Breast epithelium (tissue), 4 donors: Measurements from ENCODE around the gene DTX4. TPM values are rescaled to one million over a fixed set of nuclear protein-coding genes. Genes with fewer than 3 reads are reported as not detected.

ENCODE experiments used
- DNase-seq, 2 donors: peaks; one replicate each; pipeline ENCODE4 v3.0.0-alpha.2; 2019; ENCODE audit warnings: low spot score in 2 of 2
- H3K27ac ChIP-seq, 2 donors: fragments of 200-600 bp; sonication (generic) in 1 of 2; one replicate each; pipeline ENCODE4 v1.5.1; 2016 to 2019; ENCODE audit warnings: mild to moderate bottlenecking in 1 of 2
- H3K27me3 ChIP-seq, 2 donors: fragments of 200-600 bp; sonication (generic) in 1 of 2; one replicate each; pipeline versions ENCODE4 v1.5.1 to v1.6.0; 2017 to 2019; ENCODE audit warnings: control low read depth in 1 of 2, mild to moderate bottlenecking in 1 of 2
- H3K36me3 ChIP-seq: fragments of 200-600 bp; one replicate; pipeline ENCODE4 v1.5.1; 2019
- H3K4me1 ChIP-seq, 2 donors: fragments of 200-600 bp; sonication (generic); one replicate each; pipeline ENCODE4 v1.5.1; 2016 to 2019; ENCODE audit warnings: control low read depth in 1 of 2
- H3K4me3 ChIP-seq, 3 donors: fragments of 200-600 bp; sonication (generic); 1 replicate in 2 of 3; 2 replicates in 1 of 3; pipeline ENCODE4 v1.5.1; 2016 to 2019; ENCODE audit warnings: mild to moderate bottlenecking in 3 of 3, moderate library complexity in 2 of 3
- H3K9me3 ChIP-seq, 2 donors: fragments of 200-600 bp; sonication (generic) in 1 of 2; one replicate each; pipeline ENCODE4 v1.5.1; 2016 to 2019; ENCODE audit warnings: control low read depth in 1 of 2
- POLR2A ChIP-seq: fragments of 450-650 bp; IDR thresholded peaks from one replicate; pipeline ENCODE4 v1.6.1; 2016; ENCODE audit warnings: antibody characterized with exemption, mild to moderate bottlenecking, moderate library complexity
- POLR2AphosphoS5 ChIP-seq, 3 donors: sonication (generic); formaldehyde crosslinking; IDR thresholded peaks; one replicate each; pipeline ENCODE4 v1.6.1; 2017; ENCODE audit warnings: antibody characterized with exemption in 3 of 3
- intact Hi-C: fragments of 100-400 bp; cut with DNase I; formaldehyde crosslinking; loops from one replicate; pipeline ENCODE4 v1.15.1; 2023; ENCODE audit warnings: low total_unique reads
- total RNA-seq, 3 donors: library from RNA; depleted of rRNA; stranded (reverse); fragments of >200 nt; gene quantifications; one replicate each; pipeline ENCODE4 v1.1.0, GENCODE V29; 2016
- TF ChIP-seq, protein P1 (sequence below), 3 donors: fragments of 450-650 bp; IDR thresholded peaks; one replicate each; pipeline ENCODE4 v1.5.1; 2016 to 2017; ENCODE audit warnings: antibody characterized with exemption in 3 of 3, mild to moderate bottlenecking in 3 of 3, moderate library complexity in 3 of 3

The DTX4 gene
- total RNA-seq, 3 donors from 2014 or later: 7.5 to 22.9 (median 10.8) TPM

DNA sequence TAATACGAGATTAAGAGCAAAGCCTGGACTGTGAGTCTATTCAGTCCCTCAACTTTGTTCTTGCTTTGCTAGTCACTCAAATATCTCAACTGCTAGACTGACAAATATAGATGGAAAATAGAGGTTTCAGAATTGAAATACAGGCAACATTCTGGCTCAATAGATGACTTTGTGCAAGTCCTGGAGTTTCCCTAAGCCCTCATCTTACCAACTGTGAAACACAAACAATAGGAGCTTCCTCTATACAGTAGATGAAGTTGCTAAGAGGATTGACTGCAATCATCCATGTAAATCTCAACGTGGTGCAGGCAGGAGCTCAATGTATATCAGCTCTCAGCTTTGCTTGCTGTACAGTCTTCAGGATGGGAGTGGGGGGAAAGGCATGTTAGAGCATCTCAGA lies 47.0 kb downstream of the DTX4 start:
- intact Hi-C loops: no loop called here
- Histone ChIP-seq H3K9me3 (no peaks in the 10 kb centered on the region), H3K4me3 (no peak overlapping the region), H3K36me3 (no peaks in the 10 kb centered on the region), H3K27ac (no peak overlapping the region), H3K27me3 (no peaks in the 10 kb centered on the region), H3K4me1 (no peaks in the 10 kb centered on the region)
- TF ChIP-seq POLR2AphosphoS5 (IDR thresholded peaks at IDR 0.05) (no peak), POLR2A (no peak)
- TF ChIP-seq, protein P1, sequence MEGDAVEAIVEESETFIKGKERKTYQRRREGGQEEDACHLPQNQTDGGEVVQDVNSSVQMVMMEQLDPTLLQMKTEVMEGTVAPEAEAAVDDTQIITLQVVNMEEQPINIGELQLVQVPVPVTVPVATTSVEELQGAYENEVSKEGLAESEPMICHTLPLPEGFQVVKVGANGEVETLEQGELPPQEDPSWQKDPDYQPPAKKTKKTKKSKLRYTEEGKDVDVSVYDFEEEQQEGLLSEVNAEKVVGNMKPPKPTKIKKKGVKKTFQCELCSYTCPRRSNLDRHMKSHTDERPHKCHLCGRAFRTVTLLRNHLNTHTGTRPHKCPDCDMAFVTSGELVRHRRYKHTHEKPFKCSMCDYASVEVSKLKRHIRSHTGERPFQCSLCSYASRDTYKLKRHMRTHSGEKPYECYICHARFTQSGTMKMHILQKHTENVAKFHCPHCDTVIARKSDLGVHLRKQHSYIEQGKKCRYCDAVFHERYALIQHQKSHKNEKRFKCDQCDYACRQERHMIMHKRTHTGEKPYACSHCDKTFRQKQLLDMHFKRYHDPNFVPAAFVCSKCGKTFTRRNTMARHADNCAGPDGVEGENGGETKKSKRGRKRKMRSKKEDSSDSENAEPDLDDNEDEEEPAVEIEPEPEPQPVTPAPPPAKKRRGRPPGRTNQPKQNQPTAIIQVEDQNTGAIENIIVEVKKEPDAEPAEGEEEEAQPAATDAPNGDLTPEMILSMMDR (IDR thresholded peaks at IDR 0.05): no peak
- DNase-seq: no peak

DNA sequence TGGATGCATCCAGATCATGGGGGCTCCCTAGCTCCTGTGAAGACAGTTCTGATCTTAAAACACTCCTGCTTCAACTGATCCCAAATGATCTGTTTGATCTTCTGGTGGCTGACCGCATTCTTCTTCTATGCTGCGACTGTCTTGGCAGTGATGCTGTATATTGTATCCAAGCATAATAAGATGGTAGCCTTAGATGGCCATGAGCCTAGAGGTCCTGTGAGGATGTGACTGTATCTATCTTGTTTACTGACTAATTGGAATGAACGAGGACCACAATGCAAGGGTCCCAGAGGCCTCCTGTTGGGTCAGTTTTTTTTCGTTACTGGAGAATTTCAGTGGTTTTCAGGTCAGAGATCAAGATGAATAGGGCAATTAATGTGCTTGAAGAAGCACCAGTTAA lies 47.9 kb downstream of the DTX4 start:
- H3K36me3 ChIP-seq: no peaks in the 10 kb centered on the region

DNA sequence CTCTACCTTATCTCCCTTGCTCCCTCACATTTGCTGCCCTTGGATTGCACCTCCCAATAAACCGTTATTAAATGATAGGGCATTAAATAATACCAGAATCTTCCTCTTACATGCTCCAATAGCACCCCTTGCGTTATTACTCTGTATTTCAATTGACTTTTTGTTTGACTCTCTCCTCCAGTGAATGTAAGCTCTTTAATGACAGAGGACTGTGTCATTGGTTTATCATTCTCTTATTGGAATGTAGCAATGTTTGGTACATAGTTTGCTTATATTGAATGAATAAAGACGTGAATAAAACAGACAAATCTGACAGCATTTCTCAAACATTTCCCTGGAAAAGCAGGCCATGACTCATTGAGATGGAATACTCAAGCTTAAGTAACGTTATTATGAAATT lies 49.5 kb downstream of the DTX4 start:
- intact Hi-C loops: loop anchor here (10.0 kb wide), 1 partner anchor 1287 kb away; no protein-coding TSS in a partner anchor
- no peak overlapping the region for H3K4me3 ChIP-seq
- H3K4me1 ChIP-seq: no peaks in the 10 kb centered on the region
- DNase-seq: no peak
- TF ChIP-seq, protein P1 (IDR thresholded peaks at IDR 0.05): no peak
- TF ChIP-seq POLR2AphosphoS5 (IDR thresholded peaks at IDR 0.05) (no peak), POLR2A (no peak)
- H3K27me3 ChIP-seq: no peaks in the 10 kb centered on the region
- no peaks in the 10 kb centered on the region for H3K36me3 ChIP-seq
- H3K9me3 ChIP-seq: no peaks in the 10 kb centered on the region
- no peak overlapping the region for H3K27ac ChIP-seq

More for the DNA sequence above, 47.9 kb downstream of the DTX4 start:
- Histone ChIP-seq H3K27me3 (no peaks in the 10 kb centered on the region), H3K9me3 (no peaks in the 10 kb centered on the region), H3K27ac (no peak overlapping the region), H3K4me1 (no peaks in the 10 kb centered on the region), H3K4me3 (no peak overlapping the region)
- TF ChIP-seq, protein P1 (IDR thresholded peaks at IDR 0.05): no peak
- no peak for DNase-seq
- intact Hi-C loops: loop anchor here (10.0 kb wide), 1 partner anchor 1285 kb away; no protein-coding TSS in a partner anchor

DNA sequence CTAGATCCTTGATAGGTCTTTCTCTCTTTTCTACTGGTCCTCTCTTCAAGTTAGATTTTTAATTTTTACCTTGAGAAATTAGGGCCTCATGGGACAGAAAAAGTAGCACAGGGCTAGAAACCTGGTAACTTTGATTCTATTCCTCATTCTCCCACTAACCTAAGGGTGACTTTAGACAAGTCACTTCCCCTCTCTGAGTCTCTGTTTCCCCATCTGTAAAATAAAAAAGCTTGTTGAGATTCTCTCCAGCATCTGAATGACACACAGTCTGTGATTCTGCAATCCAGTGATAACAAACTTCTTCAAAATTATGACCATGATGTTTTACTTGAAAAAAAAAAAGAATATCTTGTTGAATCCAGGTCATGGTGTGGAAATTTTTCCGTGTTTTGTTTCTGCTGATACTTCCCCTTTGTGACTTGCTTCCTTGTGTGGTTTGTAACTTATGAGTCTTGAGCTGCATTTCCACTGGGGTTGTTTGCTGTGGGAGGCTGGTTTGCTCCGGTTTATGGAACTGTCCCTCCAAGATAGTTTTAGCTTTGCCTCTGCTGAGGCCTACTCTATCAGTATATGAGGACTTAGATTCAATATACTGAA lies 50.6 kb downstream of the DTX4 start:
- intact Hi-C loops: loop anchor here (10.0 kb wide), 1 partner anchor 1288 kb away; no protein-coding TSS in a partner anchor
- H3K9me3 ChIP-seq: no peaks in the 10 kb centered on the region
- no peaks in the 10 kb centered on the region for H3K36me3 ChIP-seq
- no peaks in the 10 kb centered on the region for H3K4me1 ChIP-seq
- TF ChIP-seq POLR2A: no peak
- TF ChIP-seq, protein P1 (IDR thresholded peaks at IDR 0.05): no peak
- TF ChIP-seq POLR2AphosphoS5 (IDR thresholded peaks at IDR 0.05): no peak
- no peak overlapping the region for H3K4me3 ChIP-seq
- H3K27ac ChIP-seq: peak overlapping the region in 1 of 2 donors; percentile 52
- no peaks in the 10 kb centered on the region for H3K27me3 ChIP-seq
- no peak for DNase-seq

DNA sequence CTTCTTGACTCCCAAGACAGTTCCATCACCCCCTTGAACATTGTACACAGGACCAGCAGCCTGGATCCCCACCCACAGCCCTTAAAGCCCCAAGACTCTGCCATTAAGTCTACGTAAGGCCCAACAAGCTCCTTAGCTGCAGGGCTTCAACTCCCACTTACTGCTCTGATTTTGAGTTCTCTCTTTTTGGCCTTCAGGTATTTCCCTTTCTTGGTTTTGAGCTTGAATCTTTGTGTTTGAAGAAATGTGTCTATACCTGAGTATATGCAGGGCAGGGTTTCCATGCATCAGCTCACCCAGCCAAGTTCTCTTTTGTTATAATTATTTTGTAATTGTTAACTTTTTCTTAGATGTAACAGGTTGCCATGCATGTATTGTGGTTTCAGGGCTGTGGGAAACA lies 51.2 kb downstream of the DTX4 start:
- H3K27ac ChIP-seq: peak overlapping the region in 1 of 2 donors; percentile 52
- H3K4me3 ChIP-seq: no peak overlapping the region
- no peaks in the 10 kb centered on the region for H3K27me3 ChIP-seq
- no peaks in the 10 kb centered on the region for H3K4me1 ChIP-seq
- TF ChIP-seq POLR2A: no peak
- TF ChIP-seq, protein P1 (IDR thresholded peaks at IDR 0.05): no peak
- TF ChIP-seq POLR2AphosphoS5 (IDR thresholded peaks at IDR 0.05): no peak
- DNase-seq: no peak
- intact Hi-C loops: loop anchor here (10.0 kb wide), 1 partner anchor 1288 kb away; no protein-coding TSS in a partner anchor
- no peaks in the 10 kb centered on the region for H3K9me3 ChIP-seq
- H3K36me3 ChIP-seq: no peaks in the 10 kb centered on the region
